ENCODE measurements around the gene ACOT4.
"Not testable (repeated sequence)": the region's sequence is repeated elsewhere in the genome, so short reads cannot be mapped to it uniquely, and the experiment has no call there.

ACOT4 gene

DNA sequence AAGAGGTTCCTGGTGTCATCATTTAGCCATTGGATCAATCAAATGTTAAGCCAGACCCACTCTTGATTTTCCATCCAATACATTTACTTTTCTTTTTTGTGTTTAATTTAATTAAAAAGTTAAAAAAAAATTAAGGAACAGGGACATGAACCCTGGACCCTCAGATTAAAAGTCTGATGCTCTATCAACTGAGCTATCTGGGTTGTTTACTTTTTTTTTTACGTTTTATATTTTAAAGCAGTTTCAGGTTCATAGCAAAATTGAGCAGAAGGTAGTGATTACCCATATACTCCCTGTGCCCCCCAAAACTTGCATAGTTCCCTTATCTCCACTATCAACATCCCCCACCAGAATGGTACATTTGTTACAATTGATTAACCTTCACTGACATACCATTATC, 3.0 kb upstream of the ACOT4 start:
- DNase-seq (ENCODE audit: insufficient read length, low spot score) (no peak), FAIRE-seq (no peak)
- TF ChIP-seq, protein P1, sequence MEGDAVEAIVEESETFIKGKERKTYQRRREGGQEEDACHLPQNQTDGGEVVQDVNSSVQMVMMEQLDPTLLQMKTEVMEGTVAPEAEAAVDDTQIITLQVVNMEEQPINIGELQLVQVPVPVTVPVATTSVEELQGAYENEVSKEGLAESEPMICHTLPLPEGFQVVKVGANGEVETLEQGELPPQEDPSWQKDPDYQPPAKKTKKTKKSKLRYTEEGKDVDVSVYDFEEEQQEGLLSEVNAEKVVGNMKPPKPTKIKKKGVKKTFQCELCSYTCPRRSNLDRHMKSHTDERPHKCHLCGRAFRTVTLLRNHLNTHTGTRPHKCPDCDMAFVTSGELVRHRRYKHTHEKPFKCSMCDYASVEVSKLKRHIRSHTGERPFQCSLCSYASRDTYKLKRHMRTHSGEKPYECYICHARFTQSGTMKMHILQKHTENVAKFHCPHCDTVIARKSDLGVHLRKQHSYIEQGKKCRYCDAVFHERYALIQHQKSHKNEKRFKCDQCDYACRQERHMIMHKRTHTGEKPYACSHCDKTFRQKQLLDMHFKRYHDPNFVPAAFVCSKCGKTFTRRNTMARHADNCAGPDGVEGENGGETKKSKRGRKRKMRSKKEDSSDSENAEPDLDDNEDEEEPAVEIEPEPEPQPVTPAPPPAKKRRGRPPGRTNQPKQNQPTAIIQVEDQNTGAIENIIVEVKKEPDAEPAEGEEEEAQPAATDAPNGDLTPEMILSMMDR (IDR thresholded peaks at IDR 0.05; ENCODE audit: insufficient read depth, missing control alignments) = no peak

DNA sequence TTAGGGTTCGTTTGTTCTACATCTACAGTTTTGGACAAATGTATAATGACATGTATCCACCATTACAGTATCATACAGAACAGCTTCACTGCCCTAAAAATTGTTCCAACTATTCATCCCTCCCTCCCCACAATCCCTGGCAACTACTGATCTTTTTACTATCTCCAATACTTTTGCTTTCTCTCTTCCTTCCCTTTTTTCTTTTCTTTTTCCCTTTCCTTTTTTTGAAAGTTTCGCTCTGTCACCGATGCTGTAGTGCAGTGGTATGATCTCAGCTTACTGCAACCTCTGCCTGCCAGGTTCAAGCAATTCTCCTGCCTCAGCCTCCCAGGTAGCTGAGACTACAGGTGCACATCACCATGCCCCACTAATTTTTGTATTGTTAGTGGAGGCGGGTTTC, 2.6 kb upstream of the ACOT4 start:
- DNase-seq (ENCODE audit: insufficient read length, low spot score) (no peak), FAIRE-seq (no peak)
- TF ChIP-seq, protein P1 (IDR thresholded peaks at IDR 0.05; ENCODE audit: insufficient read depth, missing control alignments) = no peak

DNA sequence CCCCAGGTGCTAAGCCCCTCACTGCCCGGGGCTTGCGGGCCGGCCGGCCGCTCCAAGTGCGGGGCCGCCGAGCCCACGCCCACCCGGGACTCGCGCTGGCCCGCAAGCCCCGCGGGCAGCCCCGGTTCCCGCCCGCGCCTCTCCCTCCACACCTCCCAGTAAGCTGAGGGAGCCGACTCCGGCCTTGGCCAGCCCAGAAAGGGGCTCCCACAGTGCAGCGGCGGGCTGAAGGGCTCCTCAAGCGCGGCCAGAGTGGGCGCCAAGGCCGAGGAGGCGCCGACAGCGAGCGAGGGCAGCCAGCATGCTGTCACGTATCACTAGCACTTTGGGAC, 1.0 kb upstream of the ACOT4 start:
- FAIRE-seq; DNase-seq (ENCODE audit: insufficient read length, low spot score): not testable (repeated sequence)

DNA sequence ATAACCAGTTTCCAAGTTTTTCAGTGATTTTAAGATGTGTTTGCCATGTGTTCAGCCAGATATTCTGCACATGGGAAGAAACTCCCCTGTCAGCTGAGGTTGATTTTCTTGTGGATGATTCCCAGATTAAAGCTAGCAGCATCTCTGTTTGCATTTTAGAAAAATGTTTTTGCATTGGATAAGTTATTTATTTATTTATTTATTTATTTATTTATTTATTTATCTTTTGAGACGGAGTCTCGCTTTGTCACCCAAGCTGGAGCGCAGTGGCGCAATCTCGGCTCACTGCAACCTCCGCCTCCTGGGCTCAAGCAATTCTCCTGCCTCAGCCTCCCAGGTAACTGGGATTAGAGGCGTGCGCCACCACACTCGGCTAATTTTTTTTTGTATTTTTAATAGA, 2.8 kb downstream of the ACOT4 start:
- TF ChIP-seq, protein P1 (IDR thresholded peaks at IDR 0.05; ENCODE audit: insufficient read depth, missing control alignments) = no peak
- no peak for DNase-seq (ENCODE audit: insufficient read length, low spot score)
- FAIRE-seq = no peak

DNA sequence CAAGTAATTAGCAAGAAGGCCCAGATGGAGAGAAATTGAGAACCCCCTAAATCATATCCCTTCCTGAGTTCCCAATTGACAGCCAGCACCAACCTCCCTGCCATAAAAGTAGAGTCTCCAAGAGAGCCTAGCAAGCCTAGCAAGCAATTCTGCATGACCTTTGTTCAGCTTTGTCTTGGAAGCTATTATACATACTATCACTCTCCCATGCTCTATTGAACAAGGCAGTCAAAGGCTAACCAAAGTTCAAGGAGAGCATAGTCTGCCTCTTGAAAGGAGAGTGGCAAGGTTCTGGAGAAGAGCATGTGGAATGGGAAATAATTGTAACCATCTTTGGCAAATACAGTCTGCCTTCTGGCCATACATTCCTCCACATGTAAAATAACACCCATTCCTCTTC, 7.8 kb downstream of the ACOT4 start:
- FAIRE-seq = no peak
- TF ChIP-seq, protein P1 (IDR thresholded peaks at IDR 0.05; ENCODE audit: insufficient read depth, missing control alignments) = no peak

DNA sequence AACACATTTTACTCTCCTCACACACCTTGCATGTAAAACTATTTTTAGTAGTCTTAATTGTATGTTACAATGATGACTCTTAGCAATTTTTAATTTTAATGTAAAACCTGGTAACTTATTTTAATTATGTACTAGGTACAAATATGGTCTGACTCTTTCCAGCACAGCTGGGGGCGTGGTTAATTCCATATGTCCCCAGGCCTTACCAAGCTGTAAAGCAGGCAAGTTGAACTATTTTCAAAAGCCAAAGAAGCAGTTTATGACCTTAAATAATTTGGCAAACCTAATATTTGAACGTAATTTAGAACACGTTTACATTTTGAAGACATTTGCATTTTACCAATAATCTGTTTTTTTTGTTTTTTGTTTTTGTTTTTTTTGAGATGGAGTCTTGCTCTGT, 11.3 kb downstream of the ACOT4 start:
- DNase-seq (ENCODE audit: insufficient read length, low spot score) = no peak
- FAIRE-seq = no peak
- TF ChIP-seq, protein P1 (IDR thresholded peaks at IDR 0.05; ENCODE audit: insufficient read depth, missing control alignments) = no peak

More for the DNA sequence above, 7.8 kb downstream of the ACOT4 start:
- no peak for DNase-seq (ENCODE audit: insufficient read length, low spot score)

DNA sequence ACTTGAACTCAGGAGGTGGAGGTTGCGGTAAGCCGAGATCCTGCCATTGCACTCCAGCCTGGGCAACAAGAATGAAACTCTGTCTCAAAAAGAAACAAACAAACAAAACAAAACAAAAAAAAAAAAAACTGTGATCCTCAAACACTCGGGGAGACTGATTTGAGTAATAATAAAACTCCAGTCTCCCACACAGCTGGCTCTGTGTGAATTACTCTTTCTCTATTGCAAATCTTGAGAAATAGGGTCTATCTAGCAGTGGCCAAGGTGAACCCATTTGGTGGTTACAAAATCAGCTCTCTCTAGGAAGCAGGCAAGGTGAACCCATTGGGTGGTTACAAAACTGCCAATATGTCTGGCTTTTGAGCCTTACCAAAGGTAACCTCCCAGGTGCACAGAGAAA, 14.6 kb downstream of the ACOT4 start:
- FAIRE-seq (no peak), DNase-seq (ENCODE audit: insufficient read length, low spot score) (no peak)
- TF ChIP-seq, protein P1 (IDR thresholded peaks at IDR 0.05; ENCODE audit: insufficient read depth, missing control alignments) = no peak

DNA sequence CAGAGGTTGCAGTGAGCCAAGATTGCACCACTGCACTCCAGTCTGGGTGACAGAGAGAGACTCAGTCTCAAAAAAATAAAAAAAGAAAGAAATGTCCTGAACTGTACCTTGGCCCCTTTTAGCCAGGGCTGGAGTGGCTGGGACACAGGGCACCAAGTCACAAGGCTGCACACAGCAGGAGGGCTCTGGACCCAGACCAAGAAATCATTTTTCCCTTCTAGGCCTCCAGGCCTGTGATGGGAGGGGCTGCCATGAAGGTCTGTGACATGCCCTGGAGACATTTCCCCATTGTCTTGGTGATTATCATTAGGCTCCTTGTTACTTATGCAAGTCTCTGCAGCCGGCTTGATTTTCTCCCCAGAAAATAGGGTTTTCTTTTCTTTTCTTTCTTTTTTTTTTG, 15.6 kb downstream of the ACOT4 start:
- no peak for DNase-seq (ENCODE audit: insufficient read length, low spot score)
- TF ChIP-seq, protein P1 (IDR thresholded peaks at IDR 0.05; ENCODE audit: insufficient read depth, missing control alignments) = no peak
- FAIRE-seq = no peak

Data from D721Med (cell line).